C4-2B (cell line): ENCODE measurements around the gene MUC5B.

Experiments
- H3K27ac ChIP-seq: fragments of 450-650 bp; 2 replicates; pipeline ENCODE4 v1.5.1; 2017
- CTCF ChIP-seq: fragments of 450-650 bp; conservative IDR thresholded peaks from 2 replicates; pipeline ENCODE4 v1.5.1; 2017; ENCODE audit warnings: mild to moderate bottlenecking
- ZFX ChIP-seq: fragments of 450-650 bp; IDR thresholded peaks from 2 replicates; pipeline ENCODE4 v1.6.1; 2017

MUC5B gene

GRCh38 chr11:1300569-1301187 lies 77.8 kb downstream of the MUC5B start:
- H3K27ac ChIP-seq = no peak overlapping the region
- TF ChIP-seq ZFX (no peak), CTCF (no peak)

GRCh38 chr11:1301220-1302000 lies 78.5 kb downstream of the MUC5B start:
- no peak overlapping the region; the same call in 1 of the 2 replicates for H3K27ac ChIP-seq
- TF ChIP-seq CTCF (no peak), ZFX (no peak)

GRCh38 chr11:1302041-1302460 lies 79.2 kb downstream of the MUC5B start:
- H3K27ac ChIP-seq = peak overlapping the region; percentile 65
- no peak for TF ChIP-seq CTCF
- TF ChIP-seq ZFX = no peak

GRCh38 chr11:1302461-1303125 lies 79.7 kb downstream of the MUC5B start:
- H3K27ac ChIP-seq = peak overlapping the region; percentile 65
- TF ChIP-seq ZFX (no peak), CTCF (no peak)

- peak overlapping the region; percentile 65 for H3K27ac ChIP-seq
- TF ChIP-seq ZFX (peak; percentile 77; the same call in 1 of the 2 replicates), CTCF (peak; percentile 93)
Measured at GRCh38 chr11:1303126-1303821, 80.4 kb downstream of the MUC5B start.

GRCh38 chr11:1303973-1304372 lies 81.1 kb downstream of the MUC5B start:
- H3K27ac ChIP-seq = peak overlapping the region; percentile 65
- TF ChIP-seq ZFX = no peak
- no peak for TF ChIP-seq CTCF
